NT2/D1 (cell line): ENCODE results near the gene TPO.

Experiments used
- DNase-seq: peaks from one replicate; pipeline ENCODE4 v3.0.0-alpha.2; 2011; ENCODE audit warnings: low read depth, low spot score
- H3K27me3 ChIP-seq: 2 replicates; pipeline ENCODE4 v1.6.0; 2011; ENCODE audit warnings: mild to moderate bottlenecking; ENCODE audit not compliant: insufficient read length, insufficient read depth
- H3K36me3 ChIP-seq: 2 replicates; pipeline ENCODE4 v1.6.1; 2011; ENCODE audit warnings: mild to moderate bottlenecking, low read length, mixed read lengths; ENCODE audit not compliant: insufficient read depth, insufficient read length
- H3K4me1 ChIP-seq: 2 replicates; pipeline ENCODE4 v1.5.1; 2011; ENCODE audit not compliant: insufficient read depth, insufficient read length
- H3K4me3 ChIP-seq: 2 replicates; pipeline ENCODE4 v1.5.1; 2011; ENCODE audit warnings: low read depth; ENCODE audit not compliant: insufficient read length
- H3K9ac ChIP-seq: 2 replicates; pipeline ENCODE4 v1.6.0; 2011; ENCODE audit warnings: low read depth; ENCODE audit not compliant: insufficient read length
- H3K9me3 ChIP-seq: 2 replicates; pipeline ENCODE4 v1.5.1; 2011; ENCODE audit warnings: mild to moderate bottlenecking, low read length; ENCODE audit not compliant: insufficient read depth
- SUZ12 ChIP-seq: IDR thresholded peaks from 2 replicates; pipeline ENCODE4 v1.6.1; 2011; ENCODE audit not compliant: insufficient read length, insufficient read depth; ENCODE audit errors: extremely low read depth
- YY1 ChIP-seq: IDR thresholded peaks from 2 replicates; pipeline ENCODE4 v1.6.1; 2011; ENCODE audit not compliant: insufficient read length, insufficient read depth
- ZNF274 ChIP-seq: IDR thresholded peaks from 2 replicates; pipeline ENCODE4 v1.6.1; 2011; ENCODE audit warnings: mild to moderate bottlenecking, low read depth, low read length

TPO gene

GRCh38 chr2:1460851-1461418 is 47.7 kb downstream of the TPO start:
- Histone ChIP-seq H3K4me3 (no peak overlapping the region), H3K9me3 (0 out of 2 replicates have a peak, but pooled peaks cover 6% of the 10 kb centered on the region), H3K27me3 (no peaks in the 10 kb centered on the region), H3K36me3 (no peaks in the 10 kb centered on the region), H3K4me1 (peaks cover 2% of the 10 kb centered on the region), H3K9ac (no peak overlapping the region)
- TF ChIP-seq ZNF274, result no peak
- no peak for TF ChIP-seq YY1
- TF ChIP-seq SUZ12, result no peak
- no peak for DNase-seq

DNA sequence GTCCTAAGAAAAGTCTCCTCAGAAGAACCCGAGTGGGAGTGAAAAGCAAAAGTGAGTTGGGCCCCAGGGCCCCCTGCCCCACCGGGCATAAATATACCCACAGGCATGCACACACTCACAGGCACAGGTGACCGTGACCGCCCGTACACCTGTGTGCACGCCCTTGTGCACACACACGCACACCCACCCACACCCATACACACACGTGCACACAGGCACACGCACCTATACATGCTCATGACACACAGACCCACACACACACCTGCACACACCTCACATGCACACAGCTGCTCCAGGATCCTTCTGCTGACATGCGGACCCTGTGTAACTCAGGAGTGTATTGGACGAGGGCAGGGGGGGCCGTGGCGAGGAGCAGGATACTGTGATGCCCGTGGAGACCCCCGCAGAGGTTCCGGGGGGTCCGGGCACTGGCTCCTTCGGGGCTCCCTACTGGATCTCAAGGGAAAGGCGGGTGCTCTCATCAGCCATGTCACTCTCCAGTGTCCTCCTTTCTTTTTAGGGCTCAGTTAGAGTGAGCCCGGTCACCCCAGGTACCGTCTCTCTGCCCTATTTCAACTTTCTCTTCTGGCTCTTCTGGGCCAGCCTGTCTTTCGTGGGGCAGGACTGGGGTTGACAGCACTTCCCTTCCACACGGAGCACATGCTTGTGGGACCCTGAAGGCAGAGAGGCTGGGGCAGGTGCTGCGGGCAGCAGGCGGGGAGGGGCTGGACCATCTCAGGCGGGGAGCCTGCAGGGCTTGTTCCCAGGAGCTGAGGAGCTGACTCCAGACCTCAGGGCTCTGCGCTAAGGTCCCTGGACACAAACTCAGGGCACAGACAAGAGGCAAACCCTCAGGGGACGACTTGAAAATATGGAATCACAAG is 48.5 kb downstream of the TPO start:
- H3K4me1 ChIP-seq, result peaks cover 2% of the 10 kb centered on the region
- no peak for DNase-seq
- TF ChIP-seq ZNF274, result no peak
- TF ChIP-seq SUZ12, result no peak
- 0 out of 2 replicates have a peak, but pooled peaks cover 6% of the 10 kb centered on the region for H3K9me3 ChIP-seq
- H3K27me3 ChIP-seq, result no peaks in the 10 kb centered on the region
- H3K4me3 ChIP-seq, result no peak overlapping the region
- H3K36me3 ChIP-seq, result no peaks in the 10 kb centered on the region
- H3K9ac ChIP-seq, result no peak overlapping the region

- no peak for DNase-seq
- no peaks in the 10 kb centered on the region for H3K27me3 ChIP-seq
These were observed 49.7 kb downstream of the TPO start for GRCh38 chr2:1462994-1463393.

GRCh38 chr2:1472350-1472749 is 59.1 kb downstream of the TPO start:
- no peak for TF ChIP-seq ZNF274
- TF ChIP-seq SUZ12, result no peak
- no peak for TF ChIP-seq YY1
- H3K4me3 ChIP-seq, result no peak overlapping the region
- no peaks in the 10 kb centered on the region for H3K27me3 ChIP-seq

More at GRCh38 chr2:1462994-1463393, 49.7 kb downstream of the TPO start:
- no peaks in the 10 kb centered on the region for H3K9me3 ChIP-seq
- H3K4me3 ChIP-seq, result no peak overlapping the region
- H3K9ac ChIP-seq, result no peak overlapping the region
- H3K36me3 ChIP-seq, result no peaks in the 10 kb centered on the region
- peaks cover 2% of the 10 kb centered on the region for H3K4me1 ChIP-seq
- TF ChIP-seq ZNF274 (no peak), YY1 (no peak), SUZ12 (no peak)

DNA sequence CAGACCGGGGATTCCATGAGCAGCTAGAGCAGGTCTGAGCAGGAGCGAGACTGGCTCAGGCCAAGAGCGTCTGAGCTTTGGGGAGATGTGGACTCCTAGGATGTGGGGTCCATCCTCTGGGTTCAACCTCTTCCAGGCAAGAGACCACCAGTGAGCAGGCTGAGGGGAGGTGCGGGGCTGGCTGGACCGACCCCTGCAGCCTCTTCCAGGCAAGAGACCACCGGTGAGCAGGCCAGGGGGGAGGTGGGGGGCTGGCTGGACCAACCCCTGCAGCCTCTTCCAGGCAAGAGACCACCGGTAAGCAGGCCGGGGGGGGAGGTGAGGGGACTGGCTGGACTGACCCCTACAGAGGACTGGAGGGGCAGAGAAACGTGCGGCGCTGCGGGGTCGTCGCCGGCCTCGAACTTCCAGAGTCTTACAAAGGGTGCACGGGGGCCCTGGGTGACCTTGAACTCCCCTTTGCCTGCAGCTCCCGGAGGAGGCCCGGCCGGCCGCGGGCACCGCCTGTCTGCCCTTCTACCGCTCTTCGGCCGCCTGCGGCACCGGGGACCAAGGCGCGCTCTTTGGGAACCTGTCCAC is 63.4 kb downstream of the TPO start:
- no peak overlapping the region for H3K9ac ChIP-seq
- no peaks in the 10 kb centered on the region for H3K9me3 ChIP-seq
- H3K36me3 ChIP-seq, result no peaks in the 10 kb centered on the region
- no peaks in the 10 kb centered on the region for H3K27me3 ChIP-seq
- no peak overlapping the region for H3K4me3 ChIP-seq
- TF ChIP-seq YY1 (no peak), ZNF274 (no peak), SUZ12 (no peak)
- no peak for DNase-seq
- H3K4me1 ChIP-seq, result no peaks in the 10 kb centered on the region

More at GRCh38 chr2:1472350-1472749, 59.1 kb downstream of the TPO start:
- no peaks in the 10 kb centered on the region for H3K36me3 ChIP-seq
- H3K9me3 ChIP-seq, result no peaks in the 10 kb centered on the region
- no peak for DNase-seq
- H3K9ac ChIP-seq, result no peak overlapping the region
- H3K4me1 ChIP-seq, result no peaks in the 10 kb centered on the region

GRCh38 chr2:1477196-1478040 is 64.2 kb downstream of the TPO start:
- Histone ChIP-seq H3K4me3 (no peak overlapping the region), H3K9ac (no peak overlapping the region), H3K4me1 (no peaks in the 10 kb centered on the region), H3K27me3 (no peaks in the 10 kb centered on the region), H3K36me3 (no peaks in the 10 kb centered on the region), H3K9me3 (no peaks in the 10 kb centered on the region)
- DNase-seq, result no peak
- TF ChIP-seq SUZ12 (no peak), YY1 (no peak), ZNF274 (no peak)
